GM10266 (cell line): ENCODE results near the gene MICAL1.

Experiments
- DNase-seq: peaks from one replicate; pipeline ENCODE4 v3.0.0; 2012; ENCODE audit errors: extremely low spot score
- CTCF ChIP-seq: IDR thresholded peaks from 2 replicates; pipeline ENCODE4 v1.5.1; 2012; ENCODE audit warnings: mild to moderate bottlenecking, low read depth; ENCODE audit not compliant: control insufficient read depth, insufficient read depth; ENCODE audit errors: missing control alignments

The MICAL1 gene

DNA sequence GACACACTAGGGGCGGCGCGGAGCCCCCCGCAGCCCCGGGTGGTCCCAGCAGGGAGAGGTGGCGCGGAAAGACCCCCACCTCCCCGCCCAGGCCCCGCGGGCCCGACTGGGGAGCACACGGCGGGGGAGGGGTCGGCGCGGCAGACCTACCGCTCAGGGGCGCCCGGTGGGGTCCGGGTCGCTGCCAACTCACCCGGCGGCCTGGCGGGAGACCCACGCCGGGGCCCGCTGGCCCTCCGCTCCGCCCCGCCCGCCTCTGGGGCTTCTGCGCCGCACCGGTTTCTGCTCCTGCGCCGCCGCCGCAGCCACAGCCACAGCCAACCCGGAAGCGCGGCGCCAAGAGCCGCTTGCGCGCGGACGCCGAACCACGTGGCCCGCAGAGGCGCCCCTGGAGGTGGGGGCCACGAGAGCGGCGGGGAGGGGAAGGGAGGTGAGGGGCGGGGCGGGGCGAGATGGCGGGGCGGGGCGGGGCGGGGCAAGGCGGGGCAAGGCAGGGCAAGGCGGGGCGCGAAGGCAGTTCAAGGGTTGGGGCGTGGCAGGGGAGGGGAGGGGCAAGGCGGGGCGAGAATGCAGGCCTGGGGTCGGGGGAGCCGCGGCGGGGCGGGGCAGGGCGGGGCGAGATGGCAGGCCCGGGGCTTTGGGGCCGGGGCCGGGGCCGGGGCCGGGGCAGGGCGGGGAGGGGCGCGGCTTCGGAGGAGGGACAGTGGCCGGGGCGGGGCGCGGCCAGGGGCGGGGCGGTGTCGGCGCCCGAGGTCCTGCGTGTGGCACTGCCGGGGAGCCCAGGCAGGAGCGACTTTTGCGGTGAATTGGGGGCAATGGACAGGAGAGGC lies 27.5 kb upstream of the MICAL1 start, which contains the start of gene ZBTB24:
Gene ZBTB24 (minus strand): TSS at position 315 of the 830 bp plus-strand sequence. CDS start 1,193 bp downstream, outside the sequence.
- peak; percentile 96 for DNase-seq

DNA sequence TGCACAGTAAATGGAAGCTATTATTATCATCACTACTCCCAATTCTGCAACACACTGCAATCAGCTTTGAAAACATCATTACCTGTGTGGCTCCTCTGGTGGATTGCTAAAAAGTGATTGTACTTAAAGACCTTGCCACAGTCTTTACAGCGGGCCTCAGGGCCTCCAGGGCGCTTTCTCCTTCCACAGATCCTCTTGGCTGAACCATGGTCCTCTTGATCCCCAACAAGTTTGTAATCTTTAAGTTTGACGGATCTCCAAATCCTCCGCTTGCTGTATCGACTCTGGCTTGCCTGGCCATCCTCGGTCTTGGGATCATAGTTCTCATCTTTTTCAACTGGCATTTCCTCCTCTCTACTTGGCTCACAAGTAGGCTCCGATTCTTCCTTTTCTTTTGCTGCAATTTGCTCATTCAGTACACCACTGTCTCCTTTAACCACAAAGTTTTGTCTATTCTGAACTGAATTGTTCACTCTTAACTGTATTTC lies 25.5 kb upstream of the MICAL1 start:
- DNase-seq: no peak
- TF ChIP-seq CTCF: no peak

More for the DNA sequence above, 27.5 kb upstream of the MICAL1 start, which contains the start of gene ZBTB24:
- TF ChIP-seq CTCF: no peak

- no peak for TF ChIP-seq CTCF
- no peak for DNase-seq
Observed at GRCh38 chr6:109478841-109479624, 23.5 kb upstream of the MICAL1 start.

DNA sequence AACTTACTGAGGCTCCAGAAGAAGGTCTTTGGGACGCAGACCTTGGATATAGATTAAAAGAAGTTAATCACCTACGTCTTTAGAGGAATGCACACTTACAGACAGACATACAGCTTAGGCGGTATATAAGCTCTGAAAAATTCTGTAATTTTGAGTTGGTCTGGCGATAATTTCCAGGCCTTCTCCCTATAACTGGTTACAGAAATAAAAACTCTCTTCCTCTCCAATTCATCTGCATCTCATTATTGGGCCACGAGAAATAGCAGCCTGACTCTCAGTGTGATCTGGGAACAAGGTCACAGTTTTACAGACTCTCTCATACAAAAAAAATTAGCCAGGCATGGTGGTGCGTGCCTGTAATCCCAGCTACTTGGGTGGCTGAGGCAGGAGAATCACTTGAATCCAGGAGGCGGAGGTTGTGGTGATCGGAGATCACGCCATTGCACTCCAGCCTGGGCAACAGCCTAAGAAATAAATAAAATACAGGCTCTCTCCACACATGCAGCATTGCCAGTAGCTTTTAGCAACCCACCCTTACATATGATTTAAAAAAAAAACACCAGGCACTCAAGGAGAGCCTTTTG lies 22.7 kb upstream of the MICAL1 start:
- DNase-seq: no peak
- TF ChIP-seq CTCF: no peak

GRCh38 chr6:109477725-109478124 lies 22.2 kb upstream of the MICAL1 start:
- no peak for DNase-seq
- no peak for TF ChIP-seq CTCF

DNA sequence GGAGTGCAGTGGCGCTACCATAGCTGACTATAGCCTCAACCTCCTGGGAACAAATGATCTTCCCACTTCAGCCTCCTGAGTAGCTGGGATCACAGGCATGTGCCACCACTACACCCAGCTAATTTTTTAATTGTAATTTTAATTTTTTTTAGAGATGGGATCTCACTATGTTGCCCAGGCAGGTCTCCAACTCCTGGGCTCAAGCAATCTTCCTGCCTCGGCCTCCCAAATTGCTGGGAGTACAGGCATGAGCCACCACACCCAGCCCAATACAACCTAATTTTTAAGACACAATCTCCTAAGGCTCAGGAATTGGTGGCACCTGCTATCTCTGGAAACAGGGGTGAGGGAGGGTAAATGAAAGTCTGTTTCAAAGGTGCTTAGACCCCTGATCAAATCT lies 21.6 kb upstream of the MICAL1 start:
- no peak for TF ChIP-seq CTCF

GRCh38 chr6:109475625-109476024 lies 20.1 kb upstream of the MICAL1 start:
- DNase-seq: no peak
- TF ChIP-seq CTCF: no peak

More for the DNA sequence above, 21.6 kb upstream of the MICAL1 start:
- DNase-seq: no peak
